HG03442 (cell line): ENCODE results near the gene NUFIP1.

Experiments
- ATAC-seq: cut with Tn5 transposase; IDR thresholded peaks from one replicate; pipeline ENCODE4 v1.9.1; 2021; ENCODE audit warnings: mild to moderate bottlenecking, moderate library complexity; ENCODE audit not compliant: unreplicated experiment

The NUFIP1 gene

DNA sequence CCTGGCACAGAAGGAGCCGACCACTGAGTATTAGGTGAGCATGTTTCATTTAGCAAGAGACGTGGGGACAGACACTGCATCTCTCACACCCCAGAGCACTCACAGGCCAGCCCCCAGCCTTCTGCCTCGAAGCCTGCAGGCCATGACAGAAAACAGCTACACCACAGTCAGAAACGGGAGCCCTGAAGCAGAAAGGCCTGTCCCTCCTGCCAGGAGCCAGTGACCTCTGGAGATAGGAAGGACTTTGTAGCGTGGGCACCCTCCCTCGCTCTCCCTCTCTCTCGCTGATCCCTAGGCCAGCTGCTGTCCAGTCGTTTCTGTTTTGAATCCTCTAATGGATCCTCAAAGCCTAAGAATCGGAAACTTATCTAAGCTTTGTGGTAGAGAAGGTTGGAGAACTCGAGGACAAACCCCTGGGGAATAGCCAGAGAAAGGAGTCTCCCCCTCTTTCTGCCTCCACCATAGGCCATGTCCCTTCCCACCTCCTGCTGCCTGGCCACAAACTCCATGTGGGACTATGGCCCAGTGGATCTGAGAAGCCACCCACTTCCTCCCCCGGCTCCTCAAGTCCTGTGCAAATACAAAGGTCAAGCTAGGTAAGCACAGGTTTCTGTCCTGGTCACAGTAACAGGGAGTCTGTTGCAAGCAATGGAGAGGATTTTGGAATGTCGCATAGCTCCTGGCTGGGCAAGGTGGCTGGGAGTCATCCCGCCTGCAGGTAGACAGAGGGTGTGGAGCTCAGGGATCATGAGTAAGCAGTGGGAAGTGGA lies 95.1 kb downstream of the NUFIP1 start:
- no peak for ATAC-seq
